Measurements from ENCODE around the gene KLHL36. TPM values are rescaled to one million over a fixed set of nuclear protein-coding genes. Genes with fewer than 3 reads are reported as not detected.

The KLHL36 gene
- 55.7 to 56.1 TPM (median 55.8 TPM) in 3 replicates for total RNA-seq (2021)
- Bru-seq, nascent RNA = percentile 73 among the genes with signal in this experiment
- long read RNA-seq, experiment 1, full-length matches to known transcripts = 40 of 84 reads
- long read RNA-seq, experiment 1, partial matches to known transcripts = 31 of 84 reads
- long read RNA-seq, experiment 1, other reads (novel, unspliced or antisense) = 13 of 84 reads
- long read RNA-seq, experiment 2, partial matches to known transcripts = 31 of 41 reads
- long read RNA-seq, experiment 2, other reads (novel, unspliced or antisense) = 6 of 41 reads
- long read RNA-seq, experiment 3, partial matches to known transcripts = 0 of 1 reads
- long read RNA-seq, experiment 3, other reads (novel, unspliced or antisense) = 1 of 1 reads

- H3K27ac Mint-ChIP-seq = 0 out of 2 replicates have a peak within 1 kb of the TSS, but pooled peaks have one; percentile 29
- DNase-seq (ENCODE audit: low spot score) = no peak
- POLR2A ChIA-PET = no interaction called here
- H3K4me1 Mint-ChIP-seq = peaks cover 21% of the 10 kb centered on the region
- H3K4me3 Mint-ChIP-seq = peak within 1 kb of the TSS; percentile 81
- peak; percentile 84 for ATAC-seq
- peak; percentile 53; the same call in 1 of the 2 replicates for TF ChIP-seq HMGXB4 (CRISPR knock-in tag; IDR thresholded peaks at IDR 0.05)
- TF ChIP-seq SP1 (CRISPR knock-in tag; conservative IDR thresholded peaks at IDR 0.05) = peak; percentile 22; the same call in 1 of the 2 replicates
- no peak; the same call in 1 of the 2 replicates for TF ChIP-seq KAT7 (CRISPR knock-in tag; IDR thresholded peaks at IDR 0.05; ENCODE audit: borderline replicate concordance)
- no peak for TF ChIP-seq JUN (CRISPR knock-in tag; IDR thresholded peaks at IDR 0.05)
- no peak for TF ChIP-seq SMAD4 (CRISPR knock-in tag; IDR thresholded peaks at IDR 0.05)
- no peak for TF ChIP-seq USF2 (CRISPR knock-in tag; IDR thresholded peaks at IDR 0.05)
- TF ChIP-seq FOXP4 (CRISPR knock-in tag; IDR thresholded peaks at IDR 0.05) = 0 out of 2 replicates have a peak, but pooled peaks have one; percentile 39
- 0 out of 2 replicates have a peak, but pooled peaks have one; percentile 24 for TF ChIP-seq NFE2L1 (CRISPR knock-in tag; IDR thresholded peaks at IDR 0.05)
- 0 out of 2 replicates have a peak, but pooled peaks have one; percentile 41 for TF ChIP-seq RELA (CRISPR knock-in tag; IDR thresholded peaks at IDR 0.05; ENCODE audit: borderline replicate concordance)
- peak; percentile 56; the same call in 1 of the 2 replicates for TF ChIP-seq ZNF281 (CRISPR knock-in tag; IDR thresholded peaks at IDR 0.05)
- TF ChIP-seq AFF4 (CRISPR knock-in tag; IDR thresholded peaks at IDR 0.05; ENCODE audit: borderline replicate concordance) = no peak
- TF ChIP-seq MAX (CRISPR knock-in tag; IDR thresholded peaks at IDR 0.05) = peak; percentile 84
- 0 out of 2 replicates have a peak, but pooled peaks have one; percentile 52 for TF ChIP-seq PREB (CRISPR knock-in tag; IDR thresholded peaks at IDR 0.05; ENCODE audit: borderline replicate concordance)
- 0 out of 2 replicates have a peak, but pooled peaks have one; percentile 52 for TF ChIP-seq ATF1 (CRISPR knock-in tag; IDR thresholded peaks at IDR 0.05)
- TF ChIP-seq E2F5 (CRISPR knock-in tag; IDR thresholded peaks at IDR 0.05) = peak; percentile 58; the same call in 1 of the 2 replicates
- TF ChIP-seq MLX (CRISPR knock-in tag; IDR thresholded peaks at IDR 0.05) = no peak
- TF ChIP-seq ZNF121 (CRISPR knock-in tag; IDR thresholded peaks at IDR 0.05) = no peak
- CTCF ChIA-PET = interaction anchor here (0.6 to 3.9 kb wide), 7 partner anchors 18 to 90 kb away, joined by 3 to 23 read pairs (median 4); no protein-coding TSS in a partner anchor
- H3K36me3 Mint-ChIP-seq = peaks cover 15% of the 10 kb centered on the region; the same call in 1 of the 2 replicates
- peaks cover 19% of the 10 kb centered on the region for H3K27me3 Mint-ChIP-seq (ENCODE audit: low read depth)
- no peaks in the 10 kb centered on the region for H3K9me3 Mint-ChIP-seq
Measured at GRCh38 chr16:84647828-84648594, at the start of gene KLHL36. KLHL36 (plus strand) TSS chr16:84648511; CDS start chr16:84650868, 2,357 bp downstream.
